HepG2 (cell line): ENCODE measurements around the gene PLD1. TPM values are rescaled to one million over a fixed set of nuclear protein-coding genes. Genes with fewer than 3 reads are reported as not detected.

Source experiments
- ESRRA ChIP-seq: sonication (generic); formaldehyde crosslinking; IDR thresholded peaks from 2 replicates; pipeline ENCODE4 v1.5.1; 2020; ENCODE audit warnings: mild to moderate bottlenecking, low read depth, missing genetic modification reagents
- ETV5 ChIP-seq: IDR thresholded peaks from 2 replicates; pipeline ENCODE4 v1.6.1; 2018; ENCODE audit warnings: missing biosample characterization, missing genetic modification reagents, inconsistent platforms, borderline replicate concordance
- GABPA ChIP-seq, 2 experiments: IDR thresholded peaks; 2 replicates each; pipeline ENCODE4 v1.6.1; 2011 to 2016; ENCODE audit warnings: low read depth in 2 of 2, low read length in 1 of 2, missing biosample characterization in 1 of 2, missing genetic modification characterization in 1 of 2
- GLMP ChIP-seq: sonication (generic); formaldehyde crosslinking; IDR thresholded peaks from 2 replicates; pipeline ENCODE4 v1.9.0; 2021; ENCODE audit warnings: missing genetic modification reagents, mild to moderate bottlenecking, borderline replicate concordance
- GTF3A ChIP-seq: sonication (generic); formaldehyde crosslinking; conservative IDR thresholded peaks from 2 replicates; pipeline ENCODE4 v1.4.0; 2020; ENCODE audit warnings: mild to moderate bottlenecking, missing genetic modification reagents
- HDAC1 ChIP-seq: sonication (generic); formaldehyde crosslinking; IDR thresholded peaks from 2 replicates; pipeline ENCODE4 v1.5.1; 2020; ENCODE audit warnings: mild to moderate bottlenecking, missing genetic modification reagents
- HHEX ChIP-seq: IDR thresholded peaks from 2 replicates; pipeline ENCODE4 v1.6.1; 2016; ENCODE audit warnings: control low read depth
- HOXA9 ChIP-seq: sonication (generic); formaldehyde crosslinking; IDR thresholded peaks from 2 replicates; pipeline ENCODE4 v1.8.1; 2022; ENCODE audit warnings: missing genetic modification reagents, mild to moderate bottlenecking, moderate library complexity, borderline replicate concordance
- MLLT10 ChIP-seq: sonication (generic); formaldehyde crosslinking; IDR thresholded peaks from 2 replicates; pipeline ENCODE4 v1.4.0; 2020; ENCODE audit warnings: missing genetic modification reagents
- NONO ChIP-seq, 2 experiments: fragments of 450-650 bp in 1 of 2; sonication (generic) in 1 of 2; formaldehyde crosslinking in 1 of 2; IDR thresholded peaks in 1 of 2; conservative IDR thresholded peaks in 1 of 2; 2 replicates each; pipeline versions ENCODE4 v1.6.1 to v1.8.0; 2017 to 2022; ENCODE audit warnings: mild to moderate bottlenecking in 1 of 2, missing genetic modification reagents in 1 of 2, moderate library complexity in 1 of 2
- PHF5A ChIP-seq: IDR thresholded peaks from one replicate; pipeline ENCODE4 v1.6.1; 2018; ENCODE audit warnings: low read depth, missing genetic modification reagents; ENCODE audit not compliant: unreplicated experiment
- POGK ChIP-seq: sonication (generic); formaldehyde crosslinking; conservative IDR thresholded peaks from 2 replicates; pipeline ENCODE4 v1.8.0; 2022; ENCODE audit warnings: mild to moderate bottlenecking, moderate library complexity, missing genetic modification reagents
- RXRB ChIP-seq: IDR thresholded peaks from 2 replicates; pipeline ENCODE4 v1.6.1; 2016; ENCODE audit warnings: borderline replicate concordance, missing genetic modification reagents, missing compliant biosample characterization
- SIN3A ChIP-seq: IDR thresholded peaks from 2 replicates; pipeline ENCODE4 v1.6.1; 2011; ENCODE audit warnings: low read depth, mild to moderate bottlenecking, control low read depth, low read length, borderline replicate concordance
- TFE3 ChIP-seq: IDR thresholded peaks from 2 replicates; pipeline ENCODE4 v1.6.1; 2016
- U2AF1 ChIP-seq: fragments of 200-400 bp; formaldehyde crosslinking; optimal IDR thresholded peaks from 2 replicates; pipeline ENCODE3; 2017; ENCODE audit warnings: mild to moderate bottlenecking, low read depth, low read length
- ZBTB39 ChIP-seq: sonication (generic); formaldehyde crosslinking; IDR thresholded peaks from 2 replicates; pipeline ENCODE4 v1.5.0; 2020; ENCODE audit warnings: missing genetic modification reagents
- ZBTB42 ChIP-seq: sonication (generic); formaldehyde crosslinking; IDR thresholded peaks from 2 replicates; pipeline ENCODE4 v1.5.0; 2020; ENCODE audit warnings: mild to moderate bottlenecking, missing genetic modification reagents
- ZNF333 ChIP-seq: sonication (generic); formaldehyde crosslinking; IDR thresholded peaks from 2 replicates; pipeline ENCODE4 v1.4.0; 2020; ENCODE audit warnings: mild to moderate bottlenecking, missing genetic modification reagents, borderline replicate concordance
- ZNF44 ChIP-seq: sonication (generic); formaldehyde crosslinking; IDR thresholded peaks from 2 replicates; pipeline ENCODE4 v1.5.1; 2020; ENCODE audit warnings: mild to moderate bottlenecking, missing genetic modification reagents
- ZNF563 ChIP-seq: sonication (generic); formaldehyde crosslinking; IDR thresholded peaks from 2 replicates; pipeline ENCODE4 v1.8.0; 2022; ENCODE audit warnings: mild to moderate bottlenecking, moderate library complexity, missing genetic modification reagents
- ZNF850 ChIP-seq: sonication (generic); formaldehyde crosslinking; conservative IDR thresholded peaks from 2 replicates; pipeline ENCODE4 v1.9.0; 2021; ENCODE audit warnings: mild to moderate bottlenecking, missing genetic modification reagents
- polyA plus RNA-seq, 8 experiments: library from polyadenylated mRNA; depleted of rRNA in 3 of 8; stranded (reverse) in 7 of 8; unstranded in 1 of 8; fragments of >200 nt; fragmentation: Illumina TruSeq in 4 of 8; extraction: Trizol in 4 of 8; gene quantifications; 2 replicates each; pipeline versions ENCODE4 v1.2.1 to v1.2.3, GENCODE V29; 2011 to 2016; ENCODE audit warnings: low read depth in 4 of 8, missing spikeins in 1 of 8, mixed read lengths in 1 of 8; ENCODE audit not compliant: insufficient read depth in 1 of 8
- total RNA-seq, 5 experiments: library from RNA; depleted of rRNA; stranded (reverse); fragments of >200 nt; fragmentation: Illumina TruSeq; extraction: Trizol; gene quantifications; 2 replicates each; pipeline ENCODE4 v1.2.3, GENCODE V29; 2016; ENCODE audit warnings: low read depth in 1 of 5

Gene PLD1
- total and polyA plus RNA-seq, 2 of the 13 experiments (the other 11 are each of a cell fraction or from before 2014, with no cell fraction given): 27.1 to 59.4 TPM

- TF ChIP-seq ZBTB39 (CRISPR knock-in tag): peak; percentile 100
- TF ChIP-seq U2AF1: no peak
- no peak for TF ChIP-seq GLMP (CRISPR knock-in tag)
- no peak for TF ChIP-seq GABPA (IDR thresholded peaks at IDR 0.05; ENCODE audit: low read depth, low read length)
- TF ChIP-seq GABPA (CRISPR knock-in tag; IDR thresholded peaks at IDR 0.05; ENCODE audit: low read depth): peak; percentile 77
- TF ChIP-seq ZNF333 (CRISPR knock-in tag): no peak
- no peak for TF ChIP-seq ZBTB42
- TF ChIP-seq ZNF44 (CRISPR knock-in tag): no peak
- peak; percentile 89 for TF ChIP-seq RXRB (CRISPR knock-in tag)
- no peak for TF ChIP-seq NONO (IDR thresholded peaks at IDR 0.05)
- peak; percentile 78 for TF ChIP-seq NONO (CRISPR knock-in tag; conservative IDR thresholded peaks at IDR 0.05)
- no peak for TF ChIP-seq MLLT10 (CRISPR knock-in tag)
- no peak for TF ChIP-seq ZNF850 (CRISPR knock-in tag)
- no peak for TF ChIP-seq HOXA9 (CRISPR knock-in tag)
- peak; percentile 47; the same call in 1 of the 2 replicates for TF ChIP-seq TFE3 (CRISPR knock-in tag)
- TF ChIP-seq ETV5 (CRISPR knock-in tag): peak; percentile 98
- no peak for TF ChIP-seq ZNF563 (CRISPR knock-in tag)
- TF ChIP-seq GTF3A: no peak
- TF ChIP-seq PHF5A: no peak
- peak; percentile 76 for TF ChIP-seq HDAC1 (CRISPR knock-in tag)
- TF ChIP-seq HHEX (CRISPR knock-in tag): 0 out of 2 replicates have a peak, but pooled peaks have one; percentile 67
- TF ChIP-seq POGK (CRISPR knock-in tag): peak; percentile 51; the same call in 1 of the 2 replicates
- no peak for TF ChIP-seq ESRRA
- TF ChIP-seq SIN3A: 0 out of 2 replicates have a peak, but pooled peaks have one; percentile 61
Measured at GRCh38 chr3:171806200-171807128, 3.8 kb downstream of the PLD1 start (continued).
